SK-N-SH treated with all-trans-retinoic acid at 6 μM for 48 hours (cell line): Measurements from ENCODE around the gene SYT6.

Experiments used
- ATAC-seq: fragments of 200-7000 bp; cut with Tn5 transposase; 3 replicates; pipeline ENCODE4 v1.9.1; 2020; ENCODE audit warnings: mild to moderate bottlenecking, moderate library complexity
- ARNTL ChIP-seq: fragments of 450-650 bp; formaldehyde crosslinking; IDR thresholded peaks from 2 replicates; pipeline ENCODE4 v1.5.0; 2020; ENCODE audit warnings: low read depth, mild to moderate bottlenecking, moderate library complexity, borderline replicate concordance
- CREB5 ChIP-seq: fragments of 250-450 bp; sonication (Bioruptor Pico); IDR thresholded peaks from 2 replicates; pipeline ENCODE4 v1.5.1; 2020; ENCODE audit warnings: low read depth, mild to moderate bottlenecking, moderate library complexity
- CSDC2 ChIP-seq: fragments of 250-450 bp; sonication (Bioruptor Pico); IDR thresholded peaks from 2 replicates; pipeline ENCODE4 v1.5.0; 2020; ENCODE audit warnings: mild to moderate bottlenecking, moderate library complexity
- ESRRG ChIP-seq: fragments of 250-450 bp; sonication (Bioruptor Pico); IDR thresholded peaks from 2 replicates; pipeline ENCODE4 v1.6.1; 2021; ENCODE audit warnings: mild to moderate bottlenecking
- GLIS3 ChIP-seq: fragments of 250-450 bp; sonication (Bioruptor Pico); IDR thresholded peaks from 2 replicates; pipeline ENCODE4 v1.5.0; 2020; ENCODE audit warnings: mild to moderate bottlenecking, moderate library complexity
- ISL1 ChIP-seq: fragments of 250-450 bp; sonication (Bioruptor Pico); IDR thresholded peaks from 2 replicates; pipeline ENCODE4 v2.1.2; 2022; ENCODE audit warnings: mild to moderate bottlenecking, moderate library complexity
- OSR1 ChIP-seq: fragments of 250-450 bp; sonication (Bioruptor Pico); IDR thresholded peaks from 2 replicates; pipeline ENCODE4 v1.8.0; 2022; ENCODE audit warnings: moderate library complexity, mild to moderate bottlenecking, inconsistent platforms
- PATZ1 ChIP-seq: fragments of 250-450 bp; sonication (Bioruptor Pico); IDR thresholded peaks from 2 replicates; pipeline ENCODE4 v1.8.0; 2020; ENCODE audit warnings: mild to moderate bottlenecking, moderate library complexity, borderline replicate concordance
- POU6F1 ChIP-seq: fragments of 250-450 bp; sonication (Bioruptor Pico); IDR thresholded peaks from 2 replicates; pipeline ENCODE4 v1.8.0; 2021; ENCODE audit warnings: low read depth, mild to moderate bottlenecking, moderate library complexity, borderline replicate concordance
- PPARA ChIP-seq: fragments of 250-450 bp; sonication (Bioruptor Pico); IDR thresholded peaks from 2 replicates; pipeline ENCODE4 v1.5.0; 2020; ENCODE audit warnings: mild to moderate bottlenecking, borderline replicate concordance
- SNAI2 ChIP-seq: fragments of 250-450 bp; sonication (Bioruptor Pico); IDR thresholded peaks from 2 replicates; pipeline ENCODE4 v1.5.0; 2020; ENCODE audit warnings: mild to moderate bottlenecking, moderate library complexity
- TCF4 ChIP-seq: fragments of 250-450 bp; sonication (Bioruptor Pico); IDR thresholded peaks from 2 replicates; pipeline ENCODE4 v1.8.0; 2021; ENCODE audit warnings: mild to moderate bottlenecking, moderate library complexity, borderline replicate concordance
- TOX ChIP-seq: fragments of 250-450 bp; sonication (Bioruptor Pico); IDR thresholded peaks from 2 replicates; pipeline ENCODE4 v1.8.0; 2021; ENCODE audit warnings: mild to moderate bottlenecking, moderate library complexity, borderline replicate concordance
- TSHZ2 ChIP-seq: fragments of 250-450 bp; sonication (Bioruptor Pico); IDR thresholded peaks from 2 replicates; pipeline ENCODE4 v1.5.0; 2020; ENCODE audit warnings: mild to moderate bottlenecking, moderate library complexity
- ZC3H10 ChIP-seq: fragments of 250-450 bp; sonication (Bioruptor Pico); IDR thresholded peaks from 2 replicates; pipeline ENCODE4 v1.5.1; 2021; ENCODE audit warnings: mild to moderate bottlenecking, moderate library complexity
- ZFP30 ChIP-seq: fragments of 450-650 bp; formaldehyde crosslinking; IDR thresholded peaks from 2 replicates; pipeline ENCODE4 v1.5.0; 2022; ENCODE audit warnings: mild to moderate bottlenecking, moderate library complexity
- ZNF565 ChIP-seq: fragments of 450-650 bp; formaldehyde crosslinking; conservative IDR thresholded peaks from 2 replicates; pipeline ENCODE4 v1.5.0; 2020; ENCODE audit warnings: low read depth, mild to moderate bottlenecking, moderate library complexity
- ZNF8 ChIP-seq: fragments of 450-650 bp; formaldehyde crosslinking; IDR thresholded peaks from 2 replicates; pipeline ENCODE4 v1.5.0; 2020; ENCODE audit warnings: mild to moderate bottlenecking, moderate library complexity

The SYT6 gene

GRCh38 chr1:114173680-114174079 is 20.0 kb upstream of the SYT6 start:
- TF ChIP-seq CREB5 (CRISPR knock-in tag) (no peak), TSHZ2 (CRISPR knock-in tag) (no peak), ZFP30 (CRISPR knock-in tag) (no peak), POU6F1 (CRISPR knock-in tag) (no peak), ZNF8 (CRISPR knock-in tag) (no peak)
- ATAC-seq, result no peak

- ATAC-seq, result no peak
- TF ChIP-seq CSDC2, result no peak
- TF ChIP-seq ZNF565 (CRISPR knock-in tag), result no peak
- no peak for TF ChIP-seq OSR1 (CRISPR knock-in tag)
- TF ChIP-seq CREB5 (CRISPR knock-in tag), result no peak
- TF ChIP-seq ZC3H10 (CRISPR knock-in tag), result no peak
- no peak for TF ChIP-seq TCF4 (CRISPR knock-in tag)
- no peak for TF ChIP-seq PPARA (CRISPR knock-in tag)
- TF ChIP-seq PATZ1 (CRISPR knock-in tag), result no peak
- TF ChIP-seq TSHZ2 (CRISPR knock-in tag), result no peak
Observed at GRCh38 chr1:114169509-114169908, 15.8 kb upstream of the SYT6 start.

GRCh38 chr1:114167226-114167625 is 13.6 kb upstream of the SYT6 start:
- no peak for ATAC-seq
- no peak for TF ChIP-seq ESRRG (CRISPR knock-in tag)
- TF ChIP-seq CREB5 (CRISPR knock-in tag), result no peak
- TF ChIP-seq CSDC2, result no peak
- no peak for TF ChIP-seq ZNF565 (CRISPR knock-in tag)
- TF ChIP-seq POU6F1 (CRISPR knock-in tag), result no peak
- TF ChIP-seq ARNTL (CRISPR knock-in tag), result no peak
- TF ChIP-seq TOX, result no peak
- TF ChIP-seq ZFP30 (CRISPR knock-in tag), result no peak
- no peak for TF ChIP-seq ZNF8 (CRISPR knock-in tag)
- TF ChIP-seq TSHZ2 (CRISPR knock-in tag), result no peak
- TF ChIP-seq PPARA (CRISPR knock-in tag), result no peak
- no peak for TF ChIP-seq ISL1 (CRISPR knock-in tag)
- no peak for TF ChIP-seq SNAI2 (CRISPR knock-in tag)
- no peak for TF ChIP-seq ZC3H10 (CRISPR knock-in tag)
- TF ChIP-seq GLIS3 (CRISPR knock-in tag), result no peak
